Measurements from ENCODE around the gene CDH23.

GRCh38 chr10:71527135-71527534 is 130.4 kb downstream of the CDH23 start:
- TF ChIP-seq CTCF (IDR thresholded peaks at IDR 0.05), result no peak
- TF ChIP-seq POLR2A (IDR thresholded peaks at IDR 0.05), result no peak

All from uterus (tissue), 2 donors.